HG03103 (cell line): ENCODE results near the gene SPAG16.
A peak's percentile ranks its signal among the peaks of the same experiment; 100 is the strongest.

ENCODE experiments used
- ATAC-seq: cut with Tn5 transposase; IDR thresholded peaks from one replicate; pipeline ENCODE4 v1.9.1; 2021; ENCODE audit warnings: low read depth; ENCODE audit not compliant: unreplicated experiment

SPAG16 gene

GRCh38 chr2:214410128-214410775 lies 1126.0 kb downstream of the SPAG16 start:
- no peak for ATAC-seq

- ATAC-seq: peak; percentile 68
These were observed 1126.8 kb downstream of the SPAG16 start, which contains the start of gene VWC2L for GRCh38 chr2:214410918-214411554. TSS of gene VWC2L (plus strand) at chr2:214411054. CDS start at chr2:214414194, 3,140 bp downstream.

GRCh38 chr2:214412679-214413078 lies 1128.4 kb downstream of the SPAG16 start:
- no peak for ATAC-seq

GRCh38 chr2:214436470-214436869 lies 1152.2 kb downstream of the SPAG16 start:
- no peak for ATAC-seq

GRCh38 chr2:214450118-214450894 lies 1166.0 kb downstream of the SPAG16 start:
- no peak for ATAC-seq

GRCh38 chr2:214451516-214452275 lies 1167.4 kb downstream of the SPAG16 start:
- ATAC-seq: no peak
